SJCRH30 (cell line): Measurements from ENCODE around the gene PLEKHG4B. TPM values are rescaled to one million over a fixed set of nuclear protein-coding genes. Genes with fewer than 3 reads are reported as not detected.

Source experiments
- DNase-seq, 2 experiments: peaks; one replicate each; pipeline ENCODE4 v3.0.0-alpha.2; 2015 to 2020
- H3K27ac ChIP-seq: fragments of 250-450 bp; sonication (Bioruptor Pico); 2 replicates; pipeline ENCODE4 v1.5.1; 2020; ENCODE audit warnings: mild to moderate bottlenecking, moderate library complexity
- H3K27me3 ChIP-seq: fragments of 250-450 bp; sonication (Bioruptor Pico); 2 replicates; pipeline ENCODE4 v1.5.1; 2020; ENCODE audit warnings: mild to moderate bottlenecking, moderate library complexity
- H3K36me3 ChIP-seq: fragments of 250-450 bp; sonication (Bioruptor Pico); 2 replicates; pipeline ENCODE4 v1.5.1; 2020; ENCODE audit warnings: mild to moderate bottlenecking, moderate library complexity
- H3K4me1 ChIP-seq: fragments of 250-450 bp; sonication (Bioruptor Pico); 2 replicates; pipeline ENCODE4 v1.5.1; 2020; ENCODE audit warnings: mild to moderate bottlenecking, moderate library complexity
- H3K4me3 ChIP-seq: fragments of 250-450 bp; sonication (Bioruptor Pico); 2 replicates; pipeline ENCODE4 v1.5.1; 2020; ENCODE audit warnings: mild to moderate bottlenecking, moderate library complexity
- H3K9me3 ChIP-seq: fragments of 250-450 bp; sonication (Bioruptor Pico); replicated peaks from 2 replicates; pipeline ENCODE4 v1.5.1; 2020; ENCODE audit warnings: mild to moderate bottlenecking, moderate library complexity
- total RNA-seq: library from RNA; depleted of rRNA; stranded (reverse); fragments of >200 nt; shearing (Covaris generic); gene quantifications from 2 replicates; pipeline ENCODE4 v1.2.3, GENCODE V29; 2014

Gene PLEKHG4B
- total RNA-seq, 1 experiment from 2014 or later, result 3.9 TPM

- DNase-seq, result peak; percentile 25 to 28
- Histone ChIP-seq H3K27me3 (no peaks in the 10 kb centered on the region), H3K9me3 (no peaks in the 10 kb centered on the region), H3K36me3 (no peaks in the 10 kb centered on the region), H3K4me3 (no peak overlapping the region), H3K27ac (no peak overlapping the region), H3K4me1 (peaks cover 9% of the 10 kb centered on the region; the same call in 1 of the 2 replicates)
These were observed 10.5 kb upstream of the PLEKHG4B start for GRCh38 chr5:81391-82021.

GRCh38 chr5:82097-82496 lies 9.9 kb upstream of the PLEKHG4B start:
- no peaks in the 10 kb centered on the region for H3K9me3 ChIP-seq
- no peak overlapping the region for H3K27ac ChIP-seq
- H3K4me3 ChIP-seq, result no peak overlapping the region
- H3K27me3 ChIP-seq, result no peaks in the 10 kb centered on the region; the same call in 1 of the 2 replicates
- no peaks in the 10 kb centered on the region for H3K36me3 ChIP-seq
- peaks cover 9% of the 10 kb centered on the region; the same call in 1 of the 2 replicates for H3K4me1 ChIP-seq
- DNase-seq, result peak; percentile 17 to 33

GRCh38 chr5:82570-82969 lies 9.4 kb upstream of the PLEKHG4B start:
- Histone ChIP-seq H3K36me3 (no peaks in the 10 kb centered on the region), H3K27ac (no peak overlapping the region), H3K4me1 (peaks cover 9% of the 10 kb centered on the region; the same call in 1 of the 2 replicates), H3K4me3 (no peak overlapping the region), H3K9me3 (no peaks in the 10 kb centered on the region), H3K27me3 (no peaks in the 10 kb centered on the region; the same call in 1 of the 2 replicates)
- DNase-seq, result no peak

GRCh38 chr5:83029-83428 lies 8.9 kb upstream of the PLEKHG4B start:
- H3K27me3 ChIP-seq, result no peaks in the 10 kb centered on the region; the same call in 1 of the 2 replicates
- no peak for DNase-seq
- H3K27ac ChIP-seq, result no peak overlapping the region
- H3K4me1 ChIP-seq, result peaks cover 9% of the 10 kb centered on the region; the same call in 1 of the 2 replicates
- H3K4me3 ChIP-seq, result no peak overlapping the region
- no peaks in the 10 kb centered on the region for H3K9me3 ChIP-seq
- no peaks in the 10 kb centered on the region for H3K36me3 ChIP-seq

- H3K27ac ChIP-seq, result no peak overlapping the region
- no peak overlapping the region for H3K4me3 ChIP-seq
- no peak for DNase-seq
- H3K9me3 ChIP-seq, result no peaks in the 10 kb centered on the region
- no peaks in the 10 kb centered on the region; the same call in 1 of the 2 replicates for H3K27me3 ChIP-seq
- H3K4me1 ChIP-seq, result peaks cover 9% of the 10 kb centered on the region; the same call in 1 of the 2 replicates
- H3K36me3 ChIP-seq, result no peaks in the 10 kb centered on the region
These were observed 6.5 kb upstream of the PLEKHG4B start for GRCh38 chr5:85334-85995.

- Histone ChIP-seq H3K4me1 (no peaks in the 10 kb centered on the region), H3K27me3 (no peaks in the 10 kb centered on the region; the same call in 1 of the 2 replicates), H3K36me3 (no peaks in the 10 kb centered on the region), H3K9me3 (no peaks in the 10 kb centered on the region), H3K4me3 (no peak overlapping the region), H3K27ac (no peak overlapping the region)
- no peak for DNase-seq
These were observed 2.4 kb upstream of the PLEKHG4B start for GRCh38 chr5:89337-90286.

GRCh38 chr5:90590-91547 lies 1.1 kb upstream of the PLEKHG4B start:
- no peaks in the 10 kb centered on the region; the same call in 1 of the 2 replicates for H3K27me3 ChIP-seq
- H3K36me3 ChIP-seq, result no peaks in the 10 kb centered on the region
- H3K9me3 ChIP-seq, result no peaks in the 10 kb centered on the region
- H3K27ac ChIP-seq, result no peak overlapping the region
- H3K4me3 ChIP-seq, result no peak overlapping the region
- no peaks in the 10 kb centered on the region for H3K4me1 ChIP-seq
- DNase-seq, result no peak

GRCh38 chr5:92401-93220 lies 643 bp downstream of the PLEKHG4B start:
- no peaks in the 10 kb centered on the region for H3K4me1 ChIP-seq
- no peaks in the 10 kb centered on the region for H3K27me3 ChIP-seq
- DNase-seq, result no peak
- no peak overlapping the region for H3K27ac ChIP-seq
- H3K4me3 ChIP-seq, result no peak overlapping the region
- H3K9me3 ChIP-seq, result no peaks in the 10 kb centered on the region
- H3K36me3 ChIP-seq, result no peaks in the 10 kb centered on the region

- Histone ChIP-seq H3K36me3 (no peaks in the 10 kb centered on the region), H3K4me1 (no peaks in the 10 kb centered on the region), H3K4me3 (no peak overlapping the region), H3K9me3 (no peaks in the 10 kb centered on the region), H3K27ac (no peak overlapping the region), H3K27me3 (no peaks in the 10 kb centered on the region)
- DNase-seq, result no peak
These were observed 1.4 kb downstream of the PLEKHG4B start for GRCh38 chr5:93221-93980.

GRCh38 chr5:94113-94892 lies 2.3 kb downstream of the PLEKHG4B start:
- H3K27me3 ChIP-seq, result no peaks in the 10 kb centered on the region

GRCh38 chr5:95241-95980 lies 3.4 kb downstream of the PLEKHG4B start:
- H3K27ac ChIP-seq, result no peak overlapping the region
- no peaks in the 10 kb centered on the region for H3K4me1 ChIP-seq
- H3K9me3 ChIP-seq, result no peaks in the 10 kb centered on the region
- no peaks in the 10 kb centered on the region for H3K27me3 ChIP-seq
- no peak for DNase-seq
- H3K36me3 ChIP-seq, result no peaks in the 10 kb centered on the region
- no peak overlapping the region for H3K4me3 ChIP-seq

More at GRCh38 chr5:94113-94892, 2.3 kb downstream of the PLEKHG4B start:
- no peak for DNase-seq
- Histone ChIP-seq H3K9me3 (no peaks in the 10 kb centered on the region), H3K4me1 (no peaks in the 10 kb centered on the region), H3K36me3 (no peaks in the 10 kb centered on the region), H3K4me3 (no peak overlapping the region), H3K27ac (no peak overlapping the region)
